Neutrophil (primary cell): ENCODE measurements around the gene MACF1.

Source experiments
- H3K27ac ChIP-seq: fragments of 200-600 bp; sonication (generic); 2 replicates; pipeline ENCODE4 v1.5.1; 2016; ENCODE audit warnings: mild to moderate bottlenecking, moderate library complexity
- H3K27me3 ChIP-seq: fragments of 200-600 bp; sonication (generic); 2 replicates; pipeline ENCODE4 v1.6.0; 2016; ENCODE audit warnings: mild to moderate bottlenecking
- H3K36me3 ChIP-seq: fragments of 200-600 bp; sonication (generic); 2 replicates; pipeline ENCODE4 v1.5.1; 2017
- H3K4me1 ChIP-seq, 2 experiments: fragments of 200-600 bp in 1 of 2; sonication (generic) in 1 of 2; 1 replicate in 1 of 2; 2 replicates in 1 of 2; pipeline versions ENCODE4 v1.5.1 to v1.6.1; 2013 to 2016; ENCODE audit warnings: low read depth in 1 of 2, low read length in 1 of 2, mild to moderate bottlenecking in 1 of 2, moderate library complexity in 1 of 2; ENCODE audit not compliant: control insufficient read depth in 1 of 2, insufficient read depth in 1 of 2
- H3K4me3 ChIP-seq, 2 experiments: fragments of 200-600 bp in 1 of 2; sonication (generic) in 1 of 2; 1 replicate in 1 of 2; 2 replicates in 1 of 2; pipeline ENCODE4 v1.5.1; 2013 to 2016; ENCODE audit warnings: low read depth in 1 of 2, low read length in 1 of 2, mild to moderate bottlenecking in 1 of 2, moderate library complexity in 1 of 2
- H3K9me3 ChIP-seq: fragments of 200-600 bp; sonication (generic); 2 replicates; pipeline ENCODE4 v1.5.1; 2016
- TF ChIP-seq, protein P1 (sequence below): fragments of 200-600 bp; sonication (generic); IDR thresholded peaks from 2 replicates; pipeline ENCODE4 v1.5.1; 2016; ENCODE audit warnings: antibody characterized with exemption

Gene MACF1

DNA sequence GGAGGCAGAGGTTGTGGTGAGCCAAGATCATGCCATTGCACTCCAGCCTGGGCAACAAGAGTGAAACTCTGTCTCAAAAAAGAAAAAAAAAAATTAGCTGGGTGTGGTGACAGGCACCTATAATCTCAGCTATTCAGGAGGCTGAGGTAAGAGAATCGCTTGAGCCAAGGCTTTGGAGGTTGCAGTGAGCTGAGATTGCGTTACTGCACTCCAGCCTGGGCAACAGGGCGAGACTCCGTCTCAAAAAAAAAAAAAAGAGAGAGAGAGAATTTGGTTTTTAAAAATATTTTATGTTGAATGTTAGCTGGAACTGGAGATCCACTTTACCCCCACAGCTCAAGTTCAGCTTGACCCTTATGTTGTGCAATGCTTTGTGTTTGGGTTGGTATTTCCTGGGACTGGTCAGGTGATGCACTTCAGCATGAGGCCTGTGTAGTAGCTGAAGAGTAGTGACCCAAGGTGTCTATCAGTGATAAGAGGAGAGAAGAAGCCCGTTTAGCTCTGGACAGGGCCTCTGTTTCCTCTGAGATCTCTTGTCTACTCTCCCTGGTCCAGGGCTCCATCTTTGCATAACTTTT is 36.8 kb upstream of the MACF1 start:
- no peaks in the 10 kb centered on the region for H3K9me3 ChIP-seq
- H3K4me1 ChIP-seq: no peaks in the 10 kb centered on the region
- TF ChIP-seq, protein P1, sequence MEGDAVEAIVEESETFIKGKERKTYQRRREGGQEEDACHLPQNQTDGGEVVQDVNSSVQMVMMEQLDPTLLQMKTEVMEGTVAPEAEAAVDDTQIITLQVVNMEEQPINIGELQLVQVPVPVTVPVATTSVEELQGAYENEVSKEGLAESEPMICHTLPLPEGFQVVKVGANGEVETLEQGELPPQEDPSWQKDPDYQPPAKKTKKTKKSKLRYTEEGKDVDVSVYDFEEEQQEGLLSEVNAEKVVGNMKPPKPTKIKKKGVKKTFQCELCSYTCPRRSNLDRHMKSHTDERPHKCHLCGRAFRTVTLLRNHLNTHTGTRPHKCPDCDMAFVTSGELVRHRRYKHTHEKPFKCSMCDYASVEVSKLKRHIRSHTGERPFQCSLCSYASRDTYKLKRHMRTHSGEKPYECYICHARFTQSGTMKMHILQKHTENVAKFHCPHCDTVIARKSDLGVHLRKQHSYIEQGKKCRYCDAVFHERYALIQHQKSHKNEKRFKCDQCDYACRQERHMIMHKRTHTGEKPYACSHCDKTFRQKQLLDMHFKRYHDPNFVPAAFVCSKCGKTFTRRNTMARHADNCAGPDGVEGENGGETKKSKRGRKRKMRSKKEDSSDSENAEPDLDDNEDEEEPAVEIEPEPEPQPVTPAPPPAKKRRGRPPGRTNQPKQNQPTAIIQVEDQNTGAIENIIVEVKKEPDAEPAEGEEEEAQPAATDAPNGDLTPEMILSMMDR: no peak
- no peaks in the 10 kb centered on the region for H3K36me3 ChIP-seq
- H3K27ac ChIP-seq: no peak overlapping the region
- H3K27me3 ChIP-seq: no peaks in the 10 kb centered on the region
- no peak overlapping the region for H3K4me3 ChIP-seq

DNA sequence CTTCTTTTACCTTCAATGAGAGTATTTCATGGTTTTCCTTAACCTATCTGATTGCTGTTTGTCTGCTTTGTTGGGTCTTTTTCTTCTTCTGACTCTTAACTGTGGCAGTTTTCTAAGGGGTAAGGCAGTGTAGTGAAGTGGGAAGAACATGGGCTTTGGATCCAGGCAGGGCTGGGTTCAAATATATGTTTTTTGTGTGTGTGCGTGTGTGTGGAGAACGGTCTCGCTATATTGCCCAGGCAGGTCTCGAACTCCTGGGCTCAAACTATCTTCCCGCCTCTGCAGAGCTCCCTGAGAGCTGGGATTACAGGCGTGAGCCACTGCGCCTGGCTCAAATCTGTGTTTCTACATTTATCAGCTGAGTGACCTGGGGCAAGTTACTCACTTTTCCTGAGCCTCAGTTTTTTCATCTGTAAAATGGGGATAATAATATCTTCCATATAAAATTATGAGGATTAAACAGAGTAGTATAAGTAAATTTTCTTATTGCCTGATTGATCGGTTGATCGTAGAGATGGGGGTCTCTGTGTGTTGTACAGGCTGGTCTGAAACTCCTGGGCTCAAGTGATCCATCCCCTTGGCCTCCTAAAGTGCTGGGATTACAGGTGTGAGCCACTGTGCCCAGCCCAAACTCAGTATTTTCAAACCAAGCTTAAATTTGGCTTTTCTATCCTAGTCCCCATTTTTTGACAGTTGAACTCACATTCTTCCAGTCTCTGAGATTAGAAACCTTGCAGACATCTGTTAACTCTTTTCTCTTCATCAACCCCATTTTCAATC is 36.0 kb upstream of the MACF1 start:
- TF ChIP-seq, protein P1: no peak
- Histone ChIP-seq H3K27me3 (no peaks in the 10 kb centered on the region), H3K27ac (no peak overlapping the region), H3K4me3 (no peak overlapping the region), H3K36me3 (no peaks in the 10 kb centered on the region), H3K4me1 (no peaks in the 10 kb centered on the region), H3K9me3 (no peaks in the 10 kb centered on the region)

DNA sequence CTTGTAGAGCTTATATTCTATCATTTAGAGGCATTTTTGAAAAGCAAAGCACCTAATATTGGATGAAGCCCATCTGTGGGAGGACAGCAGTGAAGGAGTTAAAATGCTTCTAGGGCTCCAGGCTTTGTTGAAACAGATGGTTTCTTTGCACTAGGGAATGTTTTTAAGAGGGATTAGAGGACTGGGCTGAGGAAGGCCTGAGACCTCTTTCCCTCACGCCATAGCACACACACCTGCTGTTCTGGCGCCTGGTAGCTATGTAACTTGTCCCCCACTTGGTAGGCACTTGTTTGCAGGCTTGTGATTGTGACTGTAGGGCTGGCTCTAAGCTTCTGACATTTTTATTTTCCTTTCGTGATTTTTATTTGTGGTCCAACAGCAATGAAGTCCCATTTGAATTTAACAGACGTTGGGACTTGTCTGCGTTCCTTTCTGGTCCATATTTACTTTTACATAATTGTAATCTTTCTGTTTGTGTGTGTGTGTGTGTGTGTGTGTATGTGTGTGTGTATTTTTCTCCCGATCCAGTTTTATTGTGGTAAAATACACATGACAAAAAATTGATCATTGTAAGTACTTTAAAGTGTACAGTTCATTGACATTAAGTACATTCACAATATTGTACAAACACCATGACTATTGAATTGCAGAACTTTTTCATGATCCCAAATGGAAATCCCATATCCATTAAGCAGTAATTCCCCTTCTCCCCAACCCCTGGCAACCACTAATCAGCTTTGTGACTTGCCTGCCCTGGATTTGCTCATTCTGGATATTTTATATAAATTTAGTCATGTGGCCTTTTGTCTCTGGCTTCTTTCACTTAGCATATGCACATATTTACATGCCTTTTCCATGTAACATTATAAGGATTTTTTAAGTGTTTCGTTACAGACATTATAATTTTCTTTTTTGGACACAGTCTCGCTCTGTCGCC is 33.5 kb upstream of the MACF1 start:
- H3K36me3 ChIP-seq: no peaks in the 10 kb centered on the region
- no peaks in the 10 kb centered on the region for H3K4me1 ChIP-seq
- TF ChIP-seq, protein P1: no peak
- H3K27me3 ChIP-seq: no peaks in the 10 kb centered on the region
- H3K4me3 ChIP-seq: no peak overlapping the region
- no peaks in the 10 kb centered on the region for H3K9me3 ChIP-seq
- H3K27ac ChIP-seq: no peak overlapping the region

DNA sequence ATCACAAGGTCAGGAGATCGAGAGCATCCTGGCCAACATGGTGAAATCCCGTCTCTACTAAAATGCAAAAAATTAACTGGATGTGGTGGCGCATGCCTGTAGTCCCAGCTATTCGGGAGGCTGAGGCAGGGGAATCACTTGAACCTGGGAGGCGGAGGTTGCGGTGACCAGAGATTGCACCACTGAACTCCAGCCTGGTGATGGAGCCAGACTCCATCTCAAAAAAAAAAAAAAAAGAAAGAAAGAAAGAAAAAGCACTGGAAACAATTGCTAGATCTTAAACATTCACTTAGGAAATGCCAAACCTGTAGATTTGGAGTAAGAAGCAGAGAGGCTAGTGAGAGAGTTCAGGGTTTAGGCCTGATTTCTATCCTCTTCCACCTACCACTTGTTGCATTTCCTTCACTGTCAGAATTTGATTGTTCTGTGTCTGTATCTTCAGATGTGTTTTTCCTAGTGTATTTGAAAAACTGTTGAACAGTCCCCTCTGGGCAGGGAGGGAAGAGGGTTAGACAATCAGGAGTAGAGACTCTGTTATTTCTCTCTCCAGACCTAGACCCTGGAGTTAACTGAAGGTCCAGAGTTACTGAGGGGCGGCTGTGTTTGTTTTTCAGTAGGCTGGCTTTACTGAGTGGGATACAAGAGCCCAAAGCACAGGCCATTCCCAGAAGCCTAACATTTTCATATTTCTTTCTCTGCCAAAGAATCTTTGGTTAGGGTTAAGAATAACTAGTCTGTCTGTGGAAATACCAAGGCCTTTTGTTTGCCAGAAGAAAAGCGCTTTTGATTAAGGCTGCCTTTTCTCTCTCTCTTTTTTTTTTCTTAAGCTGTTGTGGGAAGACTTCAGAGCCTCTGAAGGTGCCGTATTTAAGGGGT is 31.1 kb upstream of the MACF1 start:
- H3K4me1 ChIP-seq: no peaks in the 10 kb centered on the region
- H3K9me3 ChIP-seq: no peaks in the 10 kb centered on the region
- H3K27me3 ChIP-seq: no peaks in the 10 kb centered on the region
- no peak overlapping the region for H3K27ac ChIP-seq
- no peak overlapping the region for H3K4me3 ChIP-seq
- TF ChIP-seq, protein P1: no peak
- H3K36me3 ChIP-seq: no peaks in the 10 kb centered on the region

DNA sequence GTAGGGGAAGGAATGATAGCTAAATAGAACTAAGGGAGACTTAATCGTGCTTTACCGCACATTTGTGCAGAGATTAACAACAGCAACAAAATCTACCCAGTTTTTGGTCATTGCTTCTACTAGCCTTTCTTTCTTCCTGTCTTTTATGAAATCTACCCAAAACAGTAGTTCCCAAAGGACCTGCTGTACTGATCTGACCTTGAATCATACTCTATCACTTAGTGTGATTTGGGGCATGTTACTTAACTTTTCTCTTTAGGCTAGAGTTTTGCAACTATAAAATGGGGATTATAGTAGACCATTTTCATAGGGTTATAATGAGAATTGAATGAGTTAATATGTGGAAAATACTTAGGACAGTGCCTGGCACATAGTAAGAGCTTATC is 30.5 kb upstream of the MACF1 start:
- Histone ChIP-seq H3K27me3 (no peaks in the 10 kb centered on the region), H3K27ac (no peak overlapping the region), H3K9me3 (no peaks in the 10 kb centered on the region), H3K36me3 (no peaks in the 10 kb centered on the region), H3K4me1 (no peaks in the 10 kb centered on the region), H3K4me3 (no peak overlapping the region)
- TF ChIP-seq, protein P1: no peak
